KG1 (cell line): Measurements from ENCODE around the gene SYNDIG1.
"Not testable (repeated sequence)": the region's sequence is repeated elsewhere in the genome, so short reads cannot be mapped to it uniquely, and the experiment has no call there.

ENCODE experiments used
- DNase-seq: peaks from one replicate; lab custom pipeline; 2025; lab: John Stamatoyannopoulos, UW

The SYNDIG1 gene

DNA sequence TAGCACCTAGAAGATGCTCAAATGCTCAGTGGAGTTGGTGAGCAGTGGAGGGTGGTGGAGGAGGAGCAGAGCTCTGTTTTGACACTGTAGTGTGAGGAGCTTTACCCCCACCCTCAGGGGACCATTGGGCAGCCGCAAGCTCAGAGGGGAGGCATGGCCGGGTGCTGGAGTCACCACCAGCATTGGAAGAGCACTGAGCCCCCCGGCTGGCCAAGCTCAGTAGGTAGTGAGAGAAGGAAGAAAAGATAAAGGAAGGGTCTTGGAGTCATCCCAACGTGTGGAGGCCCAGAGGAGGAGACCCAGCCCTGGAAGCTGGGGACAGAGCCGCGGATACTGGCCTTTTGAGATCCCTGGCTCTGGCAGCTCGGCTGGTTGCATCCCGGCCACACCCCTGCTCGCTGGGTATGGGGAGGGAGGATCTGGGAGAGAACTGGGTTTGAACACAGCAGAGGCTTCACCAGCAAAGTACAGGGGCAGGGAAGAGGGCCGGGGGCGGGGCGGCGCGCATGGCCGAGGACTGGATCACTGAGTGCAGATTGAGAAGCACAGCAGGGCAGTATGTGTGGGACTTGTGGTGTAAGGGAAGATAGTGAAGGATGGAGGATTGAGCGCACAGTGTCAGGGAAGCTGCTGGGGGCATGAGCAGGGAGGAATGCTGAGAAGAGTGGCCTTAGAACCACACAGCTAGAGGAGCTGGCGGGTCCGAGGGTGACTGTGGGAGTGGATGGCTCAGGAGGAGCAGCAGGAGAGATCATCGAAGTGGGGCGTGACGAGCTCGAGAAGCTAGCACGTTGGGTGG, 24.4 kb downstream of the SYNDIG1 start:
- no peak for DNase-seq

GRCh38 chr20:24494460-24494920, 25.1 kb downstream of the SYNDIG1 start:
- DNase-seq, result no peak

DNA sequence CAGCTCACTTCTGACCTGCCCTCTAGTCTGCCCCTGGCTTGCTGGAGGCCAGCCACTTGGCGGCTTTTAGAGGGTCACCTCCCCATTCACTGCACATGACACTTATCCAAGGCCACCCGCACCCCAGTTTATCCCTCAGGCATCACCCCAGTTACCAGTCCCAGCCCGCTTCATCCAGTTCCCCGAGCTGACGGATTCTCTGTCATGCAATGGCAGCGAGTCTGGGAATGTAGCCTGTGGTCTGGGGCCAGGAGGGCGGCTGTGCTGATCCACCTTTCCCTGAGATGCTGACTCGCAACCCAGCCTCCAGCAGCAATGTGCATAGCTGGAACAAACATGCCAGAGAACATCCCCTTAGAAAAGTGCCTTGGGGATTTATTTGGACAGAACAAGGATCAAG, 25.8 kb downstream of the SYNDIG1 start:
- no peak for DNase-seq

- no peak for DNase-seq
Measured at GRCh38 chr20:24497851-24498250, 28.4 kb downstream of the SYNDIG1 start.

DNA sequence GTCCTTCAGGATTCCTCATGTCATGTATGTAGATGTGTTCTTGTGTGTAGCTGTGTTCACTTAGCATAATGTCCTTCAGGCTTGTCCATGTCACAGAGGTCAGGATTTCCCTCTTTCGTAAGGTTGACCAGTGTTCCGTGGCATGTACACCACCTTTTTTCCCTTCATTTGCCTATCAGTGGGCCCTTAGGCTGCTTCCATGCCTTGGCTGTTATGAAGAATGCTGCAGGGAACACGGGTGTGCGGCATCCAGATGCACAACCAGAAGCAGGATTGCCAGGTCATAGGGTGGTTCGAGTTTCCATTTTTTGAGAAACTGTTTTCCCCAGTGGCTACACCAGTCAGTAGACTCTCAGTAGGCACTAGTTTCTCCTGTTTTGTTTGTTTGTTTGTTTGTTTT, 29.2 kb downstream of the SYNDIG1 start:
- no peak for DNase-seq

DNA sequence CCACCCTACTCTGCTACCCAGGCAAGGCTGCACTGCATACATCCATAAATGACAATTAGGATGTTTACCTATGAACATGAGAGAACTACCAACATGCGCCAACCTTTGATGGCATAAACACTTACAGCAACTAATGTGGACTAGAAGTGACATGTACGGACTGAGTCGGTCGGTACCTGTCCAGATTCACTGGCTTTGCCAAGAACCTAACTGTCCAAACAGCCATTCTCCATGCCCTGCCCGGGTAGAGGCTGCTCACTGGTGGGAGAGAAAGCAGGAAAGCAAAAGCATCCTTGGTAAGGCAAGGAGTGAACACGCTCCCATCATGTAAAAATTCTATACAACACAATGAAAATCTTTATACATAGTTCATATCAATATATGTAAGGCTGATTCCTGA, 30.0 kb downstream of the SYNDIG1 start:
- no peak for DNase-seq

DNA sequence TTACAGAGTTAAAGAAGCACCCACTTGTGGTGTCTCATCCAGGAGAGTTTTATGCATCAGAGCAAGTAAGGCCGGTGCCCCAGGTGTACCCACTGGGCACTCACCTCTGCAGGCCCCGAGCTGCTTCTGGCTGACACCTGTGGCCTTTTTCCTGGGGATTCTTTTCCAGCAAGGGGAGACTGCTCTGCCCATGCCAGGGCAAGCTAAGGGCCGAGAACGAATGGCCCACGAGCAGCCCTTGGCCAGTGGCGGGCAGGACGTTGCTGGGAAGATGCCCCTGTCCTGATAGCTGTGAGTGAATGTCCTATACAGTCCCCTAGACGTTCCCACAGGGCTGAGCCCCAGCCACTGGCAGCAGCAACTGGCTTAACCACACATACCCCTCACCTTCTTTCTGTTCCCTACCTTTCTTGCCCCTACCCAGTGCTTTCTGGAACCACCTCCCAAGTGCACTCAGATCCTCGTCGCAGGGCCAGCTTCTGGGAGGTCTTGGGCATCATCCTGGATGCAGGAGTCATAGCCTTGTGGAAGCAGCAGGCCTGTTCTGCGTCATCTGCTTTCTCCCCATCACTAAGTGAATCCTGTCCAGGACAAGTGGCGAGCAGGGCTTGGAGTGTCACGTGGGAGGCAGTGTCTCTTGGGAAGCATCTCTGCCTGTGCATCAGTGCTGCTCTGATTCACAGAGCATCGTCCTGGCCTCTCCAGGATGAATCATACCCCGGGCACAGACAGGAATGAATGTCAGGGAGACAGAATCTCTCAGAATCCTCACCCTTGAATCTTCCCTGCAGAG, 32.5 kb downstream of the SYNDIG1 start:
- DNase-seq, result no peak

DNA sequence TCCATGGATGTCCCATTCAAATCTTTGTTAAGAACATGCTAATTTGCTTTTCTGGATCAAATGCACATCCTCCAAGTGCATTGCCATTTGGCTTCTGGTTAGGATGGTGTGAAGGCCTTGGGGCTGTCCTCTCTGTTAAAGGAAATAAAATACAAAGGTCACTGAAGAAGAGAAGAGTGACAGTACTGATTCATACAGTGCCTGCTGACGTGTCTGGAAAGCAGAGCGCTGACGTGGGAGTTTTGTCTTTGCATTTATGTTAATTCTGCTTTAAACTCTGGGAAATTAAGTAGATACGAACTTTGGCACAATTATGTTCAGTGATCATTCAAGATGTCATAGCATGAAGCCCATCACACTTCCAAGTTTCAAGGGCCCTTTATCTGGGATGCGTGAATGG, 33.2 kb downstream of the SYNDIG1 start:
- DNase-seq, result no peak

GRCh38 chr20:24503352-24503931, 34.0 kb downstream of the SYNDIG1 start:
- no peak for DNase-seq

- no peak for DNase-seq
Measured at GRCh38 chr20:24504331-24505285, 35.2 kb downstream of the SYNDIG1 start.

- no peak for DNase-seq
Measured at GRCh38 chr20:24506146-24506545, 36.7 kb downstream of the SYNDIG1 start.

GRCh38 chr20:24506696-24507095, 37.3 kb downstream of the SYNDIG1 start:
- no peak for DNase-seq

GRCh38 chr20:24507182-24507853, 37.9 kb downstream of the SYNDIG1 start:
- DNase-seq, result no peak

DNA sequence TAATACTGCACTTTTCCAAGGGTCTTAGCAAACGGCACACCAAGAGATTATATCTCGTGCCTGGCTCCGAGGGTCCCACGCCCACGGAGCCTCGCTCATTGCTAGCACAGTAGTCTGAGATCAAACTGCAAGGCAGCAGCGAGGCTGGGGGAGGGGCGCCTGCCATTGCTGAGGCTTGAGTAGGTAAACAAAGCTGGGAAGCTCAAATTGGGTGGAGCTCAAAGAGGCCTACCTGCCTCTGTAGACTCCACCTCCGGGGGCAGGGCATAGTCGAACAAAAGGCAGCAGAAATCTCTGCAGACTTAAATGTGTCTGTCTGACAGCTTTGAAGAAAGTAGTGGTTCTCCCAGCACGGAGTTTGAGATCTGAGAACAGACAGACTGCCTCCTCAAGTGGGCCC, 43.0 kb downstream of the SYNDIG1 start:
- DNase-seq, result not testable (repeated sequence)

- no peak for DNase-seq
Measured at GRCh38 chr20:24518515-24518914, 49.1 kb downstream of the SYNDIG1 start.

DNA sequence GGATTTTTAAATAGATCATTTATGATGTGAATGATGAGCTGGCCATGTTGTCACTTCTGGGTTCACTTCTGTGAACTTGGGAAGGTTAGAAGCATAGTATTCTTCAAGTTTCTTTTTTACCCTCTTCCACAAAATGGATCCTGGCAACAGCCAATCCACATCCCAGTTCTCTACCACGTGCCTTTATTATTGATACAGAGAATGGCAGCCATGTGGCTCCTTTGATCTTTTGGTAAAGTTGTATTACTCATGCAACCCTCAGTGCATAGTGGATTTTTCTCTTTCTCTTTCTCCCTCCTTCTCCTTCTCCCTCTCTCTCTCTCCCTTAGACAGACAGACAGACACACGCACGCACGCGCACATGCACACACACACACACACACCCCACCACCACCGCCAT, 50.0 kb downstream of the SYNDIG1 start:
- DNase-seq, result no peak

- no peak for DNase-seq
Measured at GRCh38 chr20:24521032-24521431, 51.6 kb downstream of the SYNDIG1 start.

DNA sequence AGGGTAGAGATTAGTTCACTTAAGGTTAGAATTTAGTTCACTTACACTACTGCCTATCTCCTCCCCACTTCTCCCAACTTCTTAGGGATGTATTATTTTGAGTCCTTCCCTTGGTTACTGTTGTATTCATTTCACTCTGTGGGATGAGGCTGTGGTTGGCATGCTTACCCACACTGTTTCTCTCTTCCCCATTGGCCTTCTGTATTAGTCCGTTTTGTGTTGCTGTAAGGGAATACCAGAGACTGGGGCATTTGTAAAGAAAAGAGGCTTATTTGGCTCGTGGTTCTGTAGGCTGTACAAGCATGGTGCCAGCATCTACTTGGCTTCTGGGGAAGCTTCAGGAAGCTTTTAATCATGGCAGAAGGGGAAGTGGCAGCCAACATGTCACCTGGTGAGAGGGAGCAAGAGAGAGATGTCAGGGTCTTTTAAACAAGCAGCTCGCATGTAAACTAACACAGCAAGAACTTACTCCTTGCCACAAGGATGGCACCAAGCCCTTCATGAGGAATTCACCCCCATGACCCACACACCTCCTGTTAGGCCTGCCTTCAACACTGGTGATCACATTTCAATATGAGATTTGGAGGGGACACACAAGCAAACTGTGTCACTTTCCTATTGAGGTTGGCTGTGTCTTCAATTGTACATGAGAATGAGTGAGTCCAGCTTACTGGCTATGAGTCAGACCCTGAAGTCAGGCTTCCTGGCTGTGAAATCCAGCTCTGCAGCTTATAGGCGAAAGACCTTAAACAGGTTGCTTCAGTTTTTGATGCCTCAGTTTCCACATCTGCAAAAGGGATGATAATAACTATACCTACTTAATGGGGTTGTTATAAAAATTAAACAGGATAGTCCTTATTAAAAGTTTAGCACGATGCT, 53.3 kb downstream of the SYNDIG1 start:
- no peak for DNase-seq

DNA sequence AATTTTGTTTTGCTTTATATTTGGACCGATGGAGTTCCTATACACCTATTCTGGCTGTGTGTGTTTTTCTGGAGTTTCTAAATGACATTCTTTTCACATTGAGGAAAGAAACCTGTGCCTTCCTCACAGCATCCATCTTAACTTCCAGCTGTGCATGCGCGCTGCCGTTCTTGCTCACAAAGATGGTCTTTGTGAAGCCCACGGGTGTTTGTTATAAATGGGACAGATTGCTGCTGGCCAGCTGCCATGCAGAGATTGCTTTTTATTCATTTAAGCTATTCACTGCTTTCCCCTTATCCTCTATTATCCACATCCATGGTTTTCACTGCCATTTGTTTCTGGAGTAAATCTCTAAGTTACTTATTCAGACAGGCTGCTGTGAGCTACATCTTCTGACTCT, 54.2 kb downstream of the SYNDIG1 start:
- no peak for DNase-seq
